HG03196 (cell line): ENCODE measurements around the gene MAP2K6.

Experiments used
- ATAC-seq: cut with Tn5 transposase; IDR thresholded peaks from one replicate; pipeline ENCODE4 v1.9.1; 2021; ENCODE audit not compliant: unreplicated experiment

MAP2K6 gene

DNA sequence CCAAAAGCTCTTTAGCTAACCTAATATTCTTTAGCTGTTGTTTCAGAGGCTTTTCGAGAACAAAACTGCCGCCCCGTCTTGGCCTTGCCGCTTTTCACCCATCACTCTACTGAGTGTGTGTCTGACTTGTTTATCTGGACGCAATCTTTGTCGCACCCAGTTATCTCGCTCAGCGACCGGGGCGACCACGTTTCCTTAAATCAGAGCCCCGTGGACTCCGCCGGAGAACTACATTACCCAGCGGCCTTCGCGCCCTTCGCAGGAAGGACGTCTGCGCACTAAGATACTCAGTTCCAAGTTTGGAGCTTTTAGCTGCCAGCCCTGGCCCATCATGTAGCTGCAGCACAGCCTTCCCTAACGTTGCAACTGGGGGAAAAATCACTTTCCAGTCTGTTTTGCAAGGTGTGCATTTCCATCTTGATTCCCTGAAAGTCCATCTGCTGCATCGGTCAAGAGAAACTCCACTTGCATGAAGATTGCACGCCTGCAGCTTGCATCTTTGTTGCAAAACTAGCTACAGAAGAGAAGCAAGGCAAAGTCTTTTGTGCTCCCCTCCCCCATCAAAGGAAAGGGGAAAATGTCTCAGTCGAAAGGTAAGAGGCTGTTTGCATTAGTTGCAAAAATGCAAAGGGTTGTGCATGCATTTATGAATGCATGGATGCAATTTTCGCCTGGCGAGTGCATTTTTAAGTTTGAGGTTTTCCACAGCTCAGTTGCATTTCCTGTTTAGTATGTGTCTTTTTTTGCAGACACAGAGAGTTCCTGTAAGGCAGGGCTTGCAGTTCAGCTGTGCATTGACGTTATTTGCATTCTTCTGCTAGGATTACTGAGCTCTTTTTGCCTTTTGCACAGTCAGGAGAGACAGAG, at the start of gene MAP2K6:
Gene MAP2K6 (plus strand): TSS at position 290 of the 867 bp plus-strand sequence. CDS start 288 bp downstream, at position 578.
- peak; percentile 96 for ATAC-seq

DNA sequence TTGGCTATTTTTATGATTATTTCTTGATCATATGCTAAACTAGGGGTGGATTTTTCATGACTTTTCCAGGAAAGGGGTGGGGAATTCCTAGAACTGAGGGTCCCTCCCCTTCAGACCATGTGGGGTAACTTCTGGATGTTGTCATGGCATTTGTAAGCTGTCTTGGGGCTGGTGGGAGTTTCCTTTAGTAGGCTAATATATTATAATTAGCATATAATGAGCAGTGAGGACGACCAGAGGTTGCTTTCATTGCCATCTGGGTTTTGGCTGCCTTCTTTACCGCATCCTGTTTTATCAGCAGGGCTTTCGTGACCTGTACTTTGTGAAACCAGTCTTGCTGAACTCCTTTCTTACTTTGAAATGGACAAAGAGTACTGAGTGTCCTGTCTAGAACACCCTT, 47.2 kb upstream of the MAP2K6 start:
- ATAC-seq: peak; percentile 73

DNA sequence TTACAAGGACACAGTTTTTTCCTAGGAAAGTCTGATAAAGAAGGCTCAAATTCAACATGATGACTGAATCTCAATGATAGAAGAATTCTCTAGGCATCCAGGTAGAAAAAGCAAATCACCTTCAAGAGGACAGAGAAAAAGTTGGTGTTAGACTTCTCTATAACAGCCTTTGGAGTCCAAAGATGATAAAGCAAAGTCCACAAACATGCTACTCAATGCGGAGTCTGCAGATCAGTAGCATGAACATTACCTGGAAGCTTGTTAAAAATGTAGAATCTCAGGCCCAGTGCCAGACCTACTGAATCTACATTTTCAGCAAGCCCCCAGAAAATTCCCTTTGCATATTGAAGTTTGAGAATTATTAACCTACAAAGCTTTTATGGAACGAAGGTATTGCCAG, 41.4 kb upstream of the MAP2K6 start:
- no peak for ATAC-seq

DNA sequence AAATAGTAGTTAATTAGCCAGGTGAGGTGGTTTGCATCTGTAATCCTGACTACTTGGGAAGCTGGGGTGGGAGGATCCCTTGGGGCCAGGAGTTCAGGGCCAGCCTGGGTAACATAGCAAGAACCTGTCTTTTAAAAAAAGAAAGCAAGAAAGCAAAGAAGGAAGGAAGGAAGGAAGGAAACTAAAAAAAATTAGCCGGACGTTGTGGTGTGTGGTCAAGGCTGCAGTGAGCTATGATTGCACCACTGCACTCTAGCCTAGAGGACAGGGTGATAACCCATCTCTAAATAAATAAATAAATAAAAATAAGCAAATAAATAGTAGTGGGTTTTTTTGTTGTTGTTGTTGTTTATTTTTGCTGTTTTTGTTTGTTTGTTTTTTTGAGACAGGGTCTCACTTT, 39.3 kb upstream of the MAP2K6 start:
- ATAC-seq: no peak

DNA sequence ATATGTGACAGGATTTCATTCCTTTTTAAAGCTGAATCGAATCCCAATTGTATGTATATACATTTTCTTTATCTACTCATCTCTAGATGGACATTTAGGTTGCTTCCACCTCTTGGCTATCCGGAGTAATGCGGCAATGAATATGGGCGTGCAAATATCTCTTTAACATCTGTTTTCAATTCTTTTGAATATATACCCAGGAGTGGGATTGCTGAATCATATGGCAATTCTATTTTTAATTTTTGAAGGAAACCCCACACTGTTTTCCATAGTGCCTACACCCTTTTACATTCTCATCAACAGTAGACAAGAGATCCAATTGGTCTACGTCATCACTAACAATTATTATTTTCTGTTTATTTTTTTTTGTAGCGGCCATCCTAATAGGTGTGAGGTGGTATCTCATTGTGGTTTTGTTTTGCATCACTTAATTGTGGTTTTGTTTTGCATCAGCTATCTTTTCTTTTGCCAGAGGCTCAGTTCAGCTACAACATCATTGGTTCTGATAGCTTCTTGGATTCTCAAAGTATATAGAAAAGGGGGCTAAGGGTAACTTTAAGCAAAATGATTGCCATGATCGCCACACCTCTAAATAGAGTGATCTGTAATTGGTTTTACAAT, 25.6 kb upstream of the MAP2K6 start:
- no peak for ATAC-seq

DNA sequence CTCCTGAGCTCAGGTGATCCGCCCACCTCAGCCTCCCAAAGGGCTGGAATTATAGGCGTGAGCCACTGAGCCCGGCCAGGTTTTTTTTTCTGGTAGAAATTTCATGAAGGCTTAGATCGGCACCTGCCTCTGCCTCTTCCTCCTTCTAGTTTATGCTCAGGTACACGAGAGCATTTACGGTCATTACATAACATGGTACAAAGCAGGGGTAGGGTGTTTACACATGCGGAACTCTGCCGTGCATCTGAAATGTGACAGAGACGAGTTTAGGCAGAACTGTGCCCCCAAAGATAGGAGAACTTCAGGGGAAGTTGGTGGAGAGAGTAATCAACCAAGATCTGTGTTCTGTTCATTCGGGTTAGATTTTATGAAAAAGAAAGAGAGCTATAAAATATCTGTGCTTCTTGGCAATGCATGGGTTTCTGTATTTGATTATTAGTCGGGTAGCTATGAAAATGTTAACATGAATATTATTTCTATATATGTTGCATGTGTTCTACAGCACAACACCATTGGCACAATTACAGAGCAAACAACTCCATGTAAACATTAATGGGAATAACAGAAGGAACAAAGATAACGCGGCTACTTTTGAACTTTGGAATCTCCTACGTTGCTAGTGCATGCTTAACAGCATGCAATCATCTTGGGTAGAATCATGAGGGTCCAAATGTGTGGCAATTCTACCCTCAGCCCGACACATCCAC, 23.5 kb upstream of the MAP2K6 start:
- ATAC-seq: no peak

DNA sequence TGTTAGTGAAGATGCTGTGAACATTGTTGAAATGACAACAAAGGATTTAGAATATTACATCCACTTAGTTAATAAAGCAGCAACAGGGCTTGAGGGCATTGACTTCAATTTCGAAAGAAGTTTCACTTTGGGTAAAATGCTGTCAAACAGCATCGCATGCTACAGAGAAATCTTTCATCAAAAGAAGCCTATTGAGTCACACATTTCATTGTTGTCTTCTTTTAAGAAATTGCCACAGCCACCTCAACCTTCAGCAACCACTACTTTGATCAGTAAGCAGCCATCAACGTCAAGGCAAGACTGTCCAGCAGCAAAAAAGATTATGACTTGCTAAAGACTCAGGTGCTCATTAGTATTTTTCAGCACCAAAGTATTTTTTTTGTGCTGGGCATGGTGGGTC, 13.2 kb upstream of the MAP2K6 start:
- ATAC-seq: no peak

DNA sequence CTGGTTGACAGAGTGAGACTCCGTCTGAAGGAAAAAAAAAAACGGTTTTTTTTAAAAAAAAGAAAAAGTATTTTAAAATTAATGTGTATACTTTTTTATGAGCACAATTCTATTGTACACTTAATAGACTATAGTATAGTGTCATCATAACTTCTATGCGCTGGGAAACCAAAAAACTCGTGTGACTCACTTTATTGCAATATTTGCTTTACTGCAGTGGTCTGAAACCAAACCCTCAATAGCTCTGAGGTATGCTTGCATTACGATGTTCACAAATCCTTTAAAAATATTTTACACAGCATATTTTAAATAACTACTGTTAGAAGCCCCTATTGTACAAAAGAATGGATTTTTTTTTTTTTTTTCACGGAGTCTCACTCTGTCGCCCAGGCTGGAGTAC, 12.4 kb upstream of the MAP2K6 start:
- ATAC-seq: no peak

DNA sequence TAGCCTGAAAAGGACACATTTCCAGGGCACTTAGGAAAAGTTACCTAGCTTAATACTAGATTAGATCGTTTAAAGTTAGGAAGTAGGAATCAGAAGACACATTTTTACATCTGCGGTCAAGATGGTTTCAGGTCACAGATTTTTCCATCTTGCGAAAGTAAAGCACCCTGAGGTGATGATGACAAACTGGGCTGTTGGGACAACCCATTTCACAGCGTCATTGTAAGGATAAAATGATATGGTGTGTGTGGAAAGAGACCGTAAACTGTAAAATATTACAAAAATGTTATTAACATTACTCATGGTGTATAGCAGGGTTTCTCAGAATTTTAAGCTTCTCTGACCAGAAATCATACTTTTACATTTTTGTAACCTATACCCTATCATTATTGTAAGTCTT, 10.1 kb upstream of the MAP2K6 start:
- ATAC-seq: no peak

DNA sequence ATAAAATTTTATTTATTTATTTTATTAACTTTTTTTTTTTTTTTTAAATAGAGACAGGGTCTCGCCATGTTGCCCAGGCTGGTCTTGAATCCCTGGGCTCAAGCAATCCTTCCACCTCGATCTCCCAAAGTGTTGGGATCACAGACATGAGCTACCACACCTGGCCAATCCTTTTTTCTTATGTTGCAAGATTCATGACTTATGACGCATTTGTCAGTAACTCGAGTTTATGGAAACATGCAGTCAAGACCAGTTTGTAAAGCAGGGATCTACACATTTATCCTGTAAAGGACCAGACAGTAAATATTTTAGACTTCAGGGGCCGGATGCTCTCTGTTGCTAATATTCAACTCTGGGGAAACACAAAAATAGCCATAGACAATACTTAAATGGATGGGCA, 9.4 kb upstream of the MAP2K6 start:
- no peak for ATAC-seq

DNA sequence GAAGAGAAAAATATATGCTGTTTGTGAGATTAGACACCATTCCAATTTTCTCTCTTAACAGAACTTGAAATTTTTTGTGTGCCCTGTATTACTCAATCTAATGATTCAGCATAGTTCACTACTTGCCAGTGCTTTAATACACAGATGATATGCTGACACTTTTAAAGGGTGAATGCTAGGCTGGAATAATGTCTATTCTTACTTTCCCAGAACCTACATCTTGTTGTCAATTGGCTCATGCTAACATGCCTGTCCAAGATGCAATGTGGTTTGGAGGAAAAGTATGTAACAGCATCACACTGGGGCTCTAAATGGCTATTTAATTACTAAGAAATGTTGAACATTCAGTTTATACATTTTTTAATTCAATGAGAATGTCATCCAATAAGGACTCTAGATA, 7.6 kb upstream of the MAP2K6 start:
- ATAC-seq: no peak

DNA sequence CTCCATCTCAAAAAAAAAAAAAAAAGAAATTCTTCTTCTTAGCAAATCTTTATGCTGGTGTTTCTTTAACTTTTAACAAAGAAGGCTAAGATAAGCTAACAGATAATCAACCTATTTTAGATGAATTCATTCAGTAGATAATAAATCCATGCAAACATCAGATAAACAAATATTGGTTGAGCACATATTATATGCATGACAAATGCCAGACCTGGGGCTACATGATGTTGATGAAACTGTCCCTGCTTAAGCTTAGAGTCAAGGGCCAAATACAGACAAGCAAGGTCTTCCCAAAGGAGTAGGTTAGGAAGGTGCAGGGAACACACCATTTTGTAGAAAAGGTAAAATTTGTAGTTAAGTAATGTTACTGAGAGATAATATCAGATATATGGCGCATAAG, 6.7 kb upstream of the MAP2K6 start:
- ATAC-seq: no peak

DNA sequence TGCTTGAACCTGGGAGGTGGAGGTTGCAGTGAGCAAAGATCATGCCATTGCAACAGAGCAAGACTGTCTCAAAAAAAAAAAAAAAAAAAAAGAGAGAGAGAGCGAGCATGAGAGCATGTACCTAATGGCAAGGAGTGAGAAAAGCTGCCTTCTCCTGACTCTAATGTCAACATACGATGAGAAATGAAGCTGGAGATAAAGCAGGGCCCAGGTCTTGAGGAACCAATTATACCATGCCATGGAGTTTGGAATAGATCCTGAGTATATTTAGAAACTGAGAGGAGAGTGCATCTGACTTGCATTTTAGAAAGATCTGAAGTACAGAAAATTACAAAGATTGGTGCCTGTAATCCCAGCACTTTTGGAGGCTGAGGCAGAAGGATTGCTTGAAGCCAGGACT, 3.8 kb upstream of the MAP2K6 start:
- ATAC-seq: no peak

DNA sequence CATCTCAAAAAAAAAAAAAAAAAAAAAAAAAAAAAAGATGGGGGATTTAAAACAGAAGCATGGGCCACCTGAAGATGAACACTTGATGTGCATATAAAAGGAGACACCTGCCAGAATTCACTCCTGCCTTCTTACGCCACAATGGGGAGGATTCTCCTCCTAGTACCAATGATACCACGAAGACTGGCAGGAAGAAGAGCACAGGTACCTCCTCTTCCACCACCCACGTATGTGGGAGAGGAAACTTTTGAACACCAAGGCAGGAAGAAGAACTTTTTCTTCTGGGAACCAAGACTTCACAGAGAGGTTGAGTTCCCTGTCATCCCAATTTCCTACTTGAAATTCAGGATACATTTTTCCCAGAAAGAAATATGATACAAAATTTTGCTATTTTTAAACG, 2.7 kb upstream of the MAP2K6 start:
- no peak for ATAC-seq

DNA sequence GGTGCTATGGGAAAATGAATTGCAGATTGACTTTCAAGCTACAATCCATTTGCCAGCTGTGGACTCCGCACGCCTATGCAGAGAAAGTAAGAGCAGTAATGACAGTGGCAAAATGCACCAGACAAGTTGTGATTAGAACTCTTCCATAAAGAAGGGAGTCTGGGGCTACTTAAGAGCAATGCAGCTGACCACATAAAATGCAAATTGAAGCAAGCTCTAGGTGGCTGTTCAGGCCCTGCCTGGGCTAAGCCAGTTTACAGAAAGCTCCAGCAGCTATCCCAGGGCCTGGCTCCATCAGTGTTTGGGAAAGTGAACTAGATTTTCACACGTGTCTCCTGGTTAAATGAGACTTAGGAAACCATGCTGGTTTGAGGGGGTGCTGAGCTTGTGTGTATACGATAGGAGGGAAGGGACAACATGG, 2.2 kb upstream of the MAP2K6 start:
- no peak for ATAC-seq

DNA sequence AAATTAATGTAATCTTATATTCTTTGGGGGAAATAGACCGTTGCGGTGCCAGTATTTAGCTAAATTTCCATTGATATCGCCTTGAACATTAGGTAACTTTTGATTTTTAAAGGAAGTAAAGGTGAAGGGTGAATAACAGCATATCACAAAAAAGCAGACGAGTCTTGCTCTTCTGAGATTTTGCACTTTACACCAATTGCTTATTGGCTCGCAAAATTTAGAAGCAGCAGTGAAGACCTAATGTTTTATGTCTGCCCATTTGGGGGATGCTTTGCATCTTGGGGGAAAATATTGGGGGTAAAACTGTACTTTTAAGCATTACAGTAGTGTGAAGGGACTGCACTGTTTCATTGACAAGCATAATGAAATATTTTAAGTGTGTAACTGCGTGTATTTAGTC, 934 bp downstream of the MAP2K6 start:
- ATAC-seq: no peak

DNA sequence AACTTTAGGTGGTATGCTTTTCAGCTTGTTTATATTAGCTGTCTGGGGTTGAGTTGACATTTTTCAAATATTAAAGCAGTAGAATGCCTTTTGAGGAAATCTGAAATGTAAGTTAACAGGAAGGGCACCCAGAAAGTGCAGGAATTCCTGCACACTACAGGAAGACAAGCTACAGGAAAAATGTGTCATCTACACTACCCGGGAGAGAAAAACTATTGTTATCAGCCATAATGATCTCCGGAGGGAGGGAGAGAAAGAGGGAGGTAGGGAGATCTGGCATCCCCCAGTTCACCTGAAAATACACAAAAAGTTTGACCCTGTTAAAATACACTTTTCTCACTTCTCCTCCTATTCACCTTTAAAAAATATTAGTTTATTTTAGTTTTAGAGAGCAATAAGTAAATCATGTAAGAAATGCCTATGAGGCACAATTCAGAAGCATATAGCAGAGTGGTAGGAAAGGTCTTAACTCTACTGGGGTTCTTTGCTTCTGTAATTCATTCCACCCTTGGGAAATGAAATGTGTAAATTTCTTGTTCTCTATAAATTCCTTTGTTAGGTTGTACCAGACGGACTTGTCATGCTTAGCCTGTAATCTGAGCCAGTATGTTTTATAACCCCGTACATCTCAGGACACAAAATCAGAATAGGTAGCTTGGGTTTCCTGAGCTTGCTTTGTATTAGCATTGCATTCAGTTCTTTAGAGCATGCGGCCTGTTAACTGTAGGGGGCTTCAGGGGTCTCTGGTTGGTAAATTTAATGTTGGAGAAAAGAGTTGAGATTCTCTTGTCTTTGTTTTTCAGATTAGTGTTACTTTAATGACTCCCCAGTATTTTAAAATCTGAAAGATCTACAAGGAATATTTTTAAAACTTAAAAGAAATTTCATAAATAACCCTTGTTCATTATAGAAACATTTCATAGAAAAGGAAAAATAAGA, 3.3 kb downstream of the MAP2K6 start:
- no peak for ATAC-seq

DNA sequence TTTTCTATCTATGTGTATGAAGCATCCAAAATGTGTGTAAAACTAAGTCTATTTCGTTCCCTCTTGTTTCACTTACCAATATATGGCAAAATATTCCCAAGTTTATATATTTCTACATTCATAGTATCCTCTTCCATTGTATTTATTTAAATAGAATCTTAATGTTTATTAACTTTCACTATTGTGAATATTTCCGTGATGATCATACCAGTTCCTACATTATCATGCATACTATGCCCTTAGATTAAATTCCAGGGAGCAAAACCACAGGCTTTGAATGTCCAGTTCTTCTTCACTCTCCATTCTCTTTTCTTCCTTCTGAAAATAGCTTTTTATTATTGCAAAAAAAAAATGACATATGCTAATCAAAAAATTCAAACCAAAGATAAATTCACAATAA, 4.0 kb downstream of the MAP2K6 start:
- ATAC-seq: no peak

DNA sequence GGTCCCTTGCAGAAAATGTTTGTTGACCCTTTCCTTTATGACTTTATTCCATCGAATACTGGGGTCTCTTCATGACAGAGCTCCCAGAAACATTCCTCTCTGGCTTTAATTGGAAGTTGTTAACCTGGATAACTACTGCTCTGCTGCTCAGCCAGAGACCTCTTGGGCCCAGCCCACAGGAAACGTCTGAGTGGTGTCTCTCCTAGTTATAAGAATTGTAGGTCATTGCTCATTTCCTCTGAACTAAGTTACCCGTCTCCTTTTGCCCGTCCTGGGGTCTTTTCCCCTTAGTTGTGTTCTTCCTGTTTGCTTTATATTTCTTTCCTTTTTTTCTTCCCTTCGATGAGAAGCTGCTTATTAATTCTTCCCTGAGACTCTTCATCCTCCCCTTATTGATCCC, 9.0 kb downstream of the MAP2K6 start:
- ATAC-seq: no peak

DNA sequence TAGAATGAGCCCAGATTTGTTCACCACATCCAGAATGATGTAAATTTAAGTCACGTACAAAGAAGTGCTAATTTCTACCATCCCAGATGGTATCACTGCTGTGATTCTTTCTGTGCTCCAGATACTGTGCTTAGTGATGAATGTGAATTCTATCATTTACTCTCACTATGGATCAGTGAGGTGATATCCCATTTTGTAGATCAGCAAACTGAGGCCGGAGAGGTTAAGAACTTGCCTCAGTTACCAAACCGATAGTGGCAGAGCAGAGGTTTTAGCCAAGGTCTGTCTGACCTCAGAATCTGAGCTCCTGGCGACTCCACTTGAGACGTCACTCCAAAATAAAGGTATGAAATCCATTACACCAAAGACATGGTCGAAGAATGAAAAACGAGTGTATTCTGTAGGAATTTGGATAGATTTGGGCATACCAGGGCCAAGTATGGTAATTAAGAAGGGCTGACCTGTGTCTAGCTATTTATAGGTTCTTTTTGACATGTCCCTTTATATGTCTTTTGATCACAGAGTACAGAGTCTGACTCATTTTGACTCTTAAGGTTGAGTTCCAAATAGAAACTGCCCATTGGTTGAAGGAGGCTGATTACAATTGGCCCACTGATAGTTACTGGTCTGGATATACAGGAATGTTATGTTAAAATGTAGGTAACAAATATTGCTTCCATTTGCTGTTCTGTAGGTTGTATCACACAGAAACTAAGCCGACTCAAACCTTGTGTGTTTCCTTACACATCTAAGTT, 10.0 kb downstream of the MAP2K6 start:
- ATAC-seq: no peak
